Fibroblast of villous mesenchyme (primary cell): Measurements from ENCODE around the gene CADPS. TPM values are rescaled to one million over a fixed set of nuclear protein-coding genes. Genes with fewer than 3 reads are reported as not detected.

Source experiments
- DNase-seq: peaks from one replicate; pipeline ENCODE4 v3.0.0-alpha.2; 2010; ENCODE audit warnings: low read depth
- H3K4me3 ChIP-seq: 2 replicates; pipeline ENCODE4 v1.5.1; 2011; ENCODE audit warnings: low read depth, mild to moderate bottlenecking, low read length
- total RNA-seq: library from RNA; depleted of rRNA; stranded (reverse); fragments of >200 nt; gene quantifications from 2 replicates; pipeline ENCODE4 v1.2.3, GENCODE V29; 2012
- TF ChIP-seq, protein P1 (sequence below): IDR thresholded peaks from 2 replicates; pipeline ENCODE4 v1.5.1; 2012; ENCODE audit warnings: low read depth, mild to moderate bottlenecking, low read length; ENCODE audit not compliant: insufficient read depth

Gene CADPS
- total RNA-seq, 1 donor: not detected

DNA sequence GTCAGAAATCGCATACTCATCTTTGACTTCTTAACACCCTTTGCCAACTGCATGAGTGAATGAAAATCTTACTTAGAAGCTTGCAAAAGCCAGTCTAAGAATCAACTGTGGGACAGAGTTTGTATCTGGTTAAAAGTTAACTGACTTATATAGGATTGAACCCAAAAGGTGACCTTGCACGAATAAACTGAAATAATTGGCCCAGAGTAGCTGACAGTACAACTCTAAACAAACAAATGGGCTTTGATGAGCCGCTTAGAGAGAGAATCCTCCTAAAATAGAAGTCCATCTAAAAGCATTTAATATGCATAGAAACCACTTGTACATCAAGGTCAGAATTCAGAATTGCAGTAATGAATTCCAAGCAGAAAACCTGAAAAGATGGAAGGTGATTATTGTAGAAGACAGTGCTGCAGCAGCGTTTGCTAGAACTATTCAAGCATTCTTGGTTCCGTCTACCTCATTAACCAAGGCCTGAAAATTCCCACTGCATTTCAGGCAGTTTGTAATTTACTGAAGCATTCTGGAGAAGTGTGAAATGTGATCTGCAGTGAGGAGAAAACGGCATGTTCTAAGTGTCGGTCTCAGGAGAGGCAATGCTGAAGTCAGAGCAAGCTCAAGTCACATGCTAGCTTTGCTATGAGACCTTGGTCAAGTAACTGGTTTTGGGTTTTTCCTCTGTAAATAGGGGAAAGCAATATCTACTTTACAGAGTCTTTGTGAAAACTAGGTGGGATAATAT, 103.7 kb downstream of the CADPS start:
- no peak for DNase-seq
- H3K4me3 ChIP-seq: no peak overlapping the region
- TF ChIP-seq, protein P1, sequence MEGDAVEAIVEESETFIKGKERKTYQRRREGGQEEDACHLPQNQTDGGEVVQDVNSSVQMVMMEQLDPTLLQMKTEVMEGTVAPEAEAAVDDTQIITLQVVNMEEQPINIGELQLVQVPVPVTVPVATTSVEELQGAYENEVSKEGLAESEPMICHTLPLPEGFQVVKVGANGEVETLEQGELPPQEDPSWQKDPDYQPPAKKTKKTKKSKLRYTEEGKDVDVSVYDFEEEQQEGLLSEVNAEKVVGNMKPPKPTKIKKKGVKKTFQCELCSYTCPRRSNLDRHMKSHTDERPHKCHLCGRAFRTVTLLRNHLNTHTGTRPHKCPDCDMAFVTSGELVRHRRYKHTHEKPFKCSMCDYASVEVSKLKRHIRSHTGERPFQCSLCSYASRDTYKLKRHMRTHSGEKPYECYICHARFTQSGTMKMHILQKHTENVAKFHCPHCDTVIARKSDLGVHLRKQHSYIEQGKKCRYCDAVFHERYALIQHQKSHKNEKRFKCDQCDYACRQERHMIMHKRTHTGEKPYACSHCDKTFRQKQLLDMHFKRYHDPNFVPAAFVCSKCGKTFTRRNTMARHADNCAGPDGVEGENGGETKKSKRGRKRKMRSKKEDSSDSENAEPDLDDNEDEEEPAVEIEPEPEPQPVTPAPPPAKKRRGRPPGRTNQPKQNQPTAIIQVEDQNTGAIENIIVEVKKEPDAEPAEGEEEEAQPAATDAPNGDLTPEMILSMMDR: no peak

DNA sequence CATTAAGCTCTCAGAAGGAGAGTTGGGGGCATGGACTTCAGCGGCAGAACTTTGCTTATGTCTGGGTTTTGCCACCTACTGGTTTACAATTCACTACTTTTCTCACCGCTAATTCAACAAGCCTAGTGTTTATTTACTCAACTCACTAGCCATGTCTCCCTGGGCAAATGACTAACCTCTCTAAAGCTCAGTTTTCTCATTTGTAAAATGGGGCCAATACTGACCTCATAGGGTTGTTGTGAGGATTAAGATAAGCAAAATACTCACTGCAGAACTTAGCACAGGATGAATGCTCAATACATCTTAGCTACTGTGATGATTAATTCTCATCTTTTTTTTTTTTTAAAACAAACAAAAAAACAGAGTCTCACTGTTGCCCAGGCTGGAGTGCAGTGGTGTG, 106.3 kb downstream of the CADPS start:
- TF ChIP-seq, protein P1: no peak
- DNase-seq: no peak

DNA sequence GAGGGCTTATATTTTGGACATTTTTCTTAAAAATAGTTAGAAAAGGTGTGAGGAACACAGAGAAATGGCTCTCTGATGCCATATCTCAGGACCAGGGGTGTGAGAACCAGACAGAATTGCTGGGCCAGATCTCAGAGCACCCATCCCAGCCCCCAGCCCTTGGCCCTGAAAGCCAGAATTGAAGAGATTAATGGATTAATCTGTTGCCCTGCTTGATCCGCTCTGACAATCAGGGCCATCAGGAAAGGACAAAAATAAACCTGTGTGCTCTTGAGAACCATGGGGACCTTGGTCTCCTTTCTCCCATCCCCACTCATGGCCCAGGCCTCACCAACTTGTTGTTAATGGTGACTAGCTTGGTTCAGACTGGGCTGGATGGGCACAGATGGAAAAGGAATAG, 113.5 kb downstream of the CADPS start:
- no peak for DNase-seq
- H3K4me3 ChIP-seq: no peak overlapping the region
- TF ChIP-seq, protein P1: no peak

More for the DNA sequence above, 106.3 kb downstream of the CADPS start:
- H3K4me3 ChIP-seq: no peak overlapping the region

- no peak for DNase-seq
- TF ChIP-seq, protein P1: no peak
- H3K4me3 ChIP-seq: no peak overlapping the region
Measured at GRCh38 chr3:62761311-62761710, 113.9 kb downstream of the CADPS start.

DNA sequence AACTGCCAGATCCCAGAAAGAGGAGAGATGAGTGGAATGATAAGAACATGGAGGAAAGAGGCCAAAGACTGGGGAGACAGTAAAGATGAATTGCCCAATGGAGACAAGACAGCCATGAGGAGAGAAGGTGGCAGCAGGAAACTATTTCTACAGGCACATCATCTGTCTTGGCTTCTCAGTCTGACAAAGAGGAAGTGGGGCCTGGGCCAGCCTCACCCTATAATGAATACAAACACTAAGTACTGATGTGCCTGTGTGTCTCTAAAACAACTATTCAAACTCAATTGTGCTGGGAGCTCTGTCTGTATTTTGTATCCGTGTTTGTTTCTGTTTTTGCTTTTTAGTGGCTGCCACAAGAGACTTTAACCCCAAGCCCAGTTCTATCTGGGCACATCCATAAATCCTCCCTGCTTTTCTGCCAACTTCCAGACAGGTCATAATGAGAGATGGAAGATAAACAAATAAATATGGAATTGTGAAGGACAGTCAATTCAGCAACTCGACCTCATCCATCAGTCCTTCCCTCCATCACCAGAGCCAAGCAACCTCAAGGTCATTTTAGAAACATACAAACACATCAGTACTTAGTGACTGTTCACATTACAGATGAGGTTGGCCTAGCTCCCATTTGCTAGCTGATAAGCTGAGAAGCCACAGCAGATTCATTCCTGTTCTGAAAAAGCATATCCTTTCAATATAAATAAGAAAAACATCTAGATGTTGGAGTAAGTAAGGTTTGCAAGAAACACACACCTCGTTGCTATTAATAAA, 116.7 kb downstream of the CADPS start:
- no peak for DNase-seq
- TF ChIP-seq, protein P1: no peak
- H3K4me3 ChIP-seq: no peak overlapping the region

- TF ChIP-seq, protein P1: no peak
- no peak overlapping the region for H3K4me3 ChIP-seq
- DNase-seq: no peak
Measured at GRCh38 chr3:62757045-62757444, 118.2 kb downstream of the CADPS start.
